NCI-H1092 treated with DMSO at 0.1 percent for 48 hours (cell line): ENCODE measurements around the gene GALNT5.
"Not testable (repeated sequence)": the region's sequence is repeated elsewhere in the genome, so short reads cannot be mapped to it uniquely, and the experiment has no call there.

ENCODE experiments used
- DNase-seq: peaks from one replicate; lab custom pipeline; 2025; lab: John Stamatoyannopoulos, UW

GALNT5 gene

DNA sequence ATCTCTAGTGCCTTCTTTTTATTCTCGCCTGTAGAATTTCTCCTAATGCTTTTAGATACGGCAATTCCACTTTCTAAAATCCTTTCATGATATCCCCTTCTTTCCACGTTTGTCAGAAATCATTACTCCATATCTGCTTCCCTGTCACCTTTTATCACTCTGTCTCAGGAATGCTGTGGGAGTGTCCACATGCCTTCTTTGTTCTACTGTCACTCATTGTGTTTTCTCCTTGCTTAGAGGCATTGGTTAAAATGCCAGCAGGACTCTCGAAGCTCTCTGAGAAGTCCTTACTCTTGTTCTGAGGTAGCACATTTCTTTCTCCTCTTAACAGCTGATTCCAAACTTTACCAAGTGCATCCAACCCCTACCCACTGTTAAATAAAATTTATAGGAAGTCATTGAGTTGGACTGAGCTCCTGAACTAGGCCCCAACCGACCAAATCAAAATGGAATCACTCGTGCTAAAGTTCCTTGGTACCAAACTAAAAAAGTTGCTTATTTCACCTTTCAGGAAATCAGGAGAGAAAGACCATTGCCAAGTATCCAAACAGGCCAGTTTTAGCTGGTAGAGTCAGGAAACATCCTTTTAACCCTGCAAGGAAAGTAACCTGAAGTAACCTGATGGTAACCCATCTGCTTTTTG is 10.6 kb upstream of the GALNT5 start:
- no peak for DNase-seq

- DNase-seq, result no peak
Measured at GRCh38 chr2:157250836-157251235, 6.7 kb upstream of the GALNT5 start.

DNA sequence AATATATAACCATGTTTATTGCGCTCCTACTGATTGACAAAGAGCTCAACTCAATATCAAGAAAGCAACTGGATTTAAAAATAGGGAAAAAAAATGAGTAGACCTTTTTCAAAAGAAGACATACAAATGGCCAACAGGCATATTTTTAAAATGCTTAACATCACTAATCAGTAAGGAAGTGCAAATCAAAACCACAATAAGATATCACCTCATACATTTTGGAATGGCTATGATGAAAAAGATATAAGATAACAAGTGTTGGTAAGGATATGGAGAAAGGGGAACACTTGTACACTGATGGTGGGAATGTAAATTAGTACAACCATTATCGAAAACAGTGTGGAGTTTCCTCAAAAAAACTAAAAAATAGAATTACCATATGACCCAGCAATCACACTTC is 5.6 kb upstream of the GALNT5 start:
- DNase-seq, result no peak

GRCh38 chr2:157252529-157252928 is 5.0 kb upstream of the GALNT5 start:
- no peak for DNase-seq

DNA sequence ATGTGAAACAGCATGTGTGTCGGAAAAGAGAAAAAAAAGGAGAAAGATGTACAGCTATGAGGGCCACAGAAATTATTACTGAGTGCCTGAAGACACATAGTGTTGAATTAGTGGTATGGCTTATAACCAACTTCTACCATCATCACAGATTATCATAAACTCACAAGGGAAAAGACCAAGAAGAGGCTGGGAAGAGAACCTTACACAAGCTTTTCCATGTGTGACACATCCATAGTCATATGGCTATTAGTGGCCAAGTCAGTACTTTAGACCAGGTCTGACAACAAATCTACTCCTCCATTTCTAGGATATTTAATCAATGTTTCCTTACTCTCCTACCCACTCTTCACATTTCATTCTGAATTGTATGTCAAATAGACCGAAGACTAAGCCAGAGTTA is 3.5 kb upstream of the GALNT5 start:
- no peak for DNase-seq

GRCh38 chr2:157255746-157256145 is 1.8 kb upstream of the GALNT5 start:
- no peak for DNase-seq

DNA sequence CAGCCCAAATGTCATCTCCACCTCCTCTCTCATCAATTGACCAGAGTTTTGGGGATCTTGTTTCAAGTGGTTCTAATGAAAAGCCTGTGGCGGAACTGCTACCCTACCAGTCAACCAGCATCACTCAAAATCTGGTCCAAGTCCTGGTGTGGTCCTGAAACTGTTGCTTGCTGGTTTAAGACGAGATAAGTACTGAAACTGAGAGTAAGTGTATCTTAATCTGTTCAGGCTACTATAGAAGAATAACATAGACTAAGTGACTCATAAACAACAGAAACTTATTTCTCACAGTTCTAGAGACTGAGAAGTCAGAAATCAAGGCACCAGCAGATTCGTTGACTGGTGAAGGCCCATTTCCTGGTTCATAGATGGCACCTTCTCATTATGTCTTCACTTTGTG is 879 bp upstream of the GALNT5 start:
- DNase-seq, result no peak

DNA sequence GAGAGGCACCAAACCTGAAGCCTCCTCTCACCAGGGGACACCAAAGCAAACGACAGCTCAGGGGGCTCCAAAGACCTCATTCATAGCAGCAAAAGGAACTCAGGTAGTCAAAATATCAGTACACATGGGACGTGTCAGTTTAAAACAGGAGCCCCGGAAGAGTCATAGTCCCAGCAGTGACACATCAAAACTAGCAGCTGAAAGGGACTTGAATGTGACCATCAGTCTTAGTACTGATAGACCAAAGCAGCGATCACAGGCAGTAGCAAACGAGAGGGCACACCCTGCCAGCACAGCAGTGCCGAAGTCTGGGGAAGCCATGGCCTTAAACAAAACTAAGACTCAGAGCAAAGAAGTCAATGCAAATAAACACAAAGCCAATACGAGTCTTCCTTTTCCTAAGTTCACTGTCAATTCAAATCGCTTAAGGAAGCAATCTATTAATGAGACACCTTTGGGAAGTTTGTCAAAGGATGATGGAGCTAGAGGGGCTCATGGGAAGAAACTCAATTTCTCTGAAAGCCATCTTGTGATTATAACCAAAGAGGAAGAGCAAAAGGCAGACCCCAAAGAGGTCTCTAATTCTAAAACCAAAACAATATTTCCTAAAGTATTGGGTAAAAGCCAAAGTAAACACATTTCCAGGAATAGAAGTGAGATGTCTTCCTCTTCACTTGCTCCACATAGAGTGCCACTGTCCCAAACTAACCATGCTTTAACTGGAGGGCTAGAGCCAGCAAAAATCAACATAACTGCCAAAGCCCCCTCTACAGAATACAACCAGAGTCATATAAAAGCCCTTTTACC is 1.2 kb downstream of the GALNT5 start:
- DNase-seq, result no peak

GRCh38 chr2:157259386-157259785 is 1.9 kb downstream of the GALNT5 start:
- no peak for DNase-seq

DNA sequence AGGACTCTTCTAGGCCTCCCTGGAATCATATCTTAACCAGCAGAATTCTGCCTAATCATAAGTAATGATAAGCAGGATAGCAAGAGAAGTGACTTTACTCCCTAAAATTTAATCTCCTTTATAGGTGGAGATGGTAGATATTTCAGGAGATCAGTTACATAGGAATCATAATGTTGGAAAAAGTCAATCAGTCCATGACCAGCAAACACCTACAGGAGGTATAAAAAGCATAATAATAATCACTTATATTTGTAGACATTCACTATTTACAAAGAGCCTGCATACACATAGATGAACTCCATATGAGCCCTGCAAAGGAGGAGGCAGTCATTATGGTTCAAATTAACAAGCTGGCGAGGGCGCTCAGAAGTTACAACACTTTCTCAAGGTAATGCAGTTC is 2.5 kb downstream of the GALNT5 start:
- DNase-seq, result no peak

GRCh38 chr2:157260533-157261198 is 3.2 kb downstream of the GALNT5 start:
- DNase-seq, result no peak

- DNase-seq, result no peak
Measured at GRCh38 chr2:157261199-157261782, 3.8 kb downstream of the GALNT5 start.

DNA sequence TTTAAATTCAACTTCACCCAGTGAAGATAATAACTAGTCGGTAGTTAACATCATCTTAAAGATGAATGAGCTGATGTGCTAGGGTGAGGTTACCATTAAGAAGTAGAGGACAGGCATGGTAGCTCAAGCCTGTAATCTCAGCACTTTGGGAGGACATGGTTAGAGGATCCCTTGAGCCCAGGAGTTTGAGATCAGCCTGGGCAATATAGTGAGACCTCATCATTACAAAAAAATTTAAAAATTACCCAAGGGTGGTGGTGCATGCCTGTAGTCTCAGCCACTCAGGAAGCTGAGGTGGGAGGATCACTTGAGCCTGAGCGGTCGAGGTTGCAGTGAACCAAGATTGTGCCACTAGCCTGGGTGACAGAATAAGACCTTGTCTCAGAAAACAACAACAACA is 4.7 kb downstream of the GALNT5 start:
- no peak for DNase-seq

DNA sequence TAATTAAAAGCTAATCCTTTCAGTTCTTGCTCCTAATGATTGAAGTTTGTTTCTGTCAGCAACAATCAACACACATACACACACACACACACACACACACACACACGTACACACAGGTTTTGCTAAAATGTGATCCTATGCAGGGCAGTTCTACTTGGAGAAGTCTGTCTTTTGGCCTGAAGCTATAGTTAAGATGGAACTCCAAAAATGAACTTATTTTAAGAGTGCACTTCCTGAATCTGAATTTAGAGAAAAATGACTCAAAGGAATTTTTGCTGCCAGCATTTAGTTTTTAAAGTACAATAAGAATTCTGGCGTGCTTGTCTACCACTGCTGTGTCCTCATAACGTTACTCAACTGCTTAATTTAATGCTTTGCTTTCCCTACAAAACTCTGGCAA is 6.6 kb downstream of the GALNT5 start:
- no peak for DNase-seq

GRCh38 chr2:157265825-157266224 is 8.3 kb downstream of the GALNT5 start:
- DNase-seq, result no peak

DNA sequence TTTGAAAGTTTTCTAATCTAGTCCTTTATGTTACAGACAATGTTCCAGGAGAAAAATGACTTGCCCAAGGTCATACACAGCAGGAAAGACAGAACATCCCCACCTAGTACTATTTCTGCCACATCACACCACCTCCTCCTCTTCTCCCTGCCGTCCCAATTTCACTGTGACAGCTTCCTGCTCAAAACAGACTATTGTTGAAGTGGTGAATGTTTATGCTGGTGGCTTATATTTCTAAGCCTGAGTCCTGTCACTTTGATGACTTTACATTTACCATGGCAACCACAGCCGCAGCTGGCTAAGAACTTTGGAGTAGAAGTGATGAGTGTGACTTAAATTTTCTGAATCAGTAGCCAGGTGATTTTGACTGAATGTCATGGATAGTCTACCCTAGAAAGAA is 10.0 kb downstream of the GALNT5 start:
- no peak for DNase-seq

- no peak for DNase-seq
Measured at GRCh38 chr2:157269060-157269459, 11.6 kb downstream of the GALNT5 start.

DNA sequence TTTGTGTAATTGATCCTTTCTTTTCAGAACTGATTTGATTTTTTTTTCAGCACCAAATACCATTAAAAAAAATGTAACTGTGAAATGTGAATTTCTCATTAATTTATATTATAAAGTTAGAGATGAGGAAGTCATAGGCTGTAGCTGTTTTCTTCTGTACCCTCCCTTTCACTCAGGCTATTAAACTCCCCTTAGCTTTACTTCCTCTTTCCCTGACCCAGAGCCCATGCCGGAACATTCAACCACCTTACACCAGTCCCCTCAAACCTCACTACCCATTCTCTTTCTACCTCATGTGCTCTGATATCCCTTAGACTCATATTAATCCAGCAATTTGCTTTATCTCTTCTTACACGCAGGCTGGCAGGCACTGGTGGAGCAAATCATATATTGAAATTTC is 12.4 kb downstream of the GALNT5 start:
- no peak for DNase-seq

- no peak for DNase-seq
Measured at GRCh38 chr2:157271590-157272203, 14.2 kb downstream of the GALNT5 start.

- DNase-seq, result not testable (repeated sequence)
Measured at GRCh38 chr2:157279311-157279710, 21.8 kb downstream of the GALNT5 start.

- no peak for DNase-seq
Measured at GRCh38 chr2:157281316-157281715, 23.8 kb downstream of the GALNT5 start.

DNA sequence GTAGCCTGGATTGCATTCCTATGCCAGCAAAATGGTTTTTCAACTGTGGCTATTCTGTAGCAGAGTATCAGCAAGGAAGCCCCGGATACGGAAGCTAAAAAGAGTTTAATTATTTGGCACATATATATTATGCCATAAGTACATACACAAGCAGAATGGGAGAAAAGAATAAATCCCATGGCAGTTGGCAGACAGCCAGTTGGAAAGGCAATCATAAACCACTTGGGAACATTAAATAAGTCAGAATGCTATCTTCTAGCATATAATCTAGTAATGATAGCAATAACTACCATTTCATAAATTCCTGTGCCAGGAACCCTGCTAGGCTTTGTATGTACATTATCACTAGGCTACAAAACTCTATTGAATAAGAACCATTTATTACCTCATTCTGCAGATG is 26.0 kb downstream of the GALNT5 start:
- no peak for DNase-seq
